GM12874 (cell line): ENCODE results near the gene PPM1L.

Source experiments
- TF ChIP-seq, protein P1 (sequence below): IDR thresholded peaks from 2 replicates; pipeline ENCODE4 v1.5.1; 2011; ENCODE audit warnings: low read depth, mild to moderate bottlenecking, control low read depth, low read length, moderate library complexity; ENCODE audit not compliant: insufficient read depth

Gene PPM1L

DNA sequence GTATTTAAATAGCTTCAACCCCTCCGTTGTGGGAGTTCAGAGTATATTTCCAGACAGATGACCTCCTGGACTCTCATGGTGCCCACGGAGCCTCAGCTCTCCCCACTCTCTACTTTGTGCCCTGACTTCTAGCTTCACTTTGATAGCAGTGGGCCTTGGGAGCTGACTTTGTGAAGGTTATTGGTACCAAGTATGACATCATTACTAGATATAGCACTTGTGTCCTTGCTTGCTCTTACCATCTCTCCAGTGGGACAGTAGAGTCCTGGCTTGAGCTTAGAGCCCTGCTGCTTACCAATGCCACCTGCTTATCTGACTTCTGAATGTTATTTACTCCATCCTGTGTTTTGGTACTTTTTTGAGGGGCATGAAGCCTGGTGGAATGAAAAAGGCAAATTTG is 53.4 kb downstream of the PPM1L start:
- TF ChIP-seq, protein P1, sequence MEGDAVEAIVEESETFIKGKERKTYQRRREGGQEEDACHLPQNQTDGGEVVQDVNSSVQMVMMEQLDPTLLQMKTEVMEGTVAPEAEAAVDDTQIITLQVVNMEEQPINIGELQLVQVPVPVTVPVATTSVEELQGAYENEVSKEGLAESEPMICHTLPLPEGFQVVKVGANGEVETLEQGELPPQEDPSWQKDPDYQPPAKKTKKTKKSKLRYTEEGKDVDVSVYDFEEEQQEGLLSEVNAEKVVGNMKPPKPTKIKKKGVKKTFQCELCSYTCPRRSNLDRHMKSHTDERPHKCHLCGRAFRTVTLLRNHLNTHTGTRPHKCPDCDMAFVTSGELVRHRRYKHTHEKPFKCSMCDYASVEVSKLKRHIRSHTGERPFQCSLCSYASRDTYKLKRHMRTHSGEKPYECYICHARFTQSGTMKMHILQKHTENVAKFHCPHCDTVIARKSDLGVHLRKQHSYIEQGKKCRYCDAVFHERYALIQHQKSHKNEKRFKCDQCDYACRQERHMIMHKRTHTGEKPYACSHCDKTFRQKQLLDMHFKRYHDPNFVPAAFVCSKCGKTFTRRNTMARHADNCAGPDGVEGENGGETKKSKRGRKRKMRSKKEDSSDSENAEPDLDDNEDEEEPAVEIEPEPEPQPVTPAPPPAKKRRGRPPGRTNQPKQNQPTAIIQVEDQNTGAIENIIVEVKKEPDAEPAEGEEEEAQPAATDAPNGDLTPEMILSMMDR, result no peak

DNA sequence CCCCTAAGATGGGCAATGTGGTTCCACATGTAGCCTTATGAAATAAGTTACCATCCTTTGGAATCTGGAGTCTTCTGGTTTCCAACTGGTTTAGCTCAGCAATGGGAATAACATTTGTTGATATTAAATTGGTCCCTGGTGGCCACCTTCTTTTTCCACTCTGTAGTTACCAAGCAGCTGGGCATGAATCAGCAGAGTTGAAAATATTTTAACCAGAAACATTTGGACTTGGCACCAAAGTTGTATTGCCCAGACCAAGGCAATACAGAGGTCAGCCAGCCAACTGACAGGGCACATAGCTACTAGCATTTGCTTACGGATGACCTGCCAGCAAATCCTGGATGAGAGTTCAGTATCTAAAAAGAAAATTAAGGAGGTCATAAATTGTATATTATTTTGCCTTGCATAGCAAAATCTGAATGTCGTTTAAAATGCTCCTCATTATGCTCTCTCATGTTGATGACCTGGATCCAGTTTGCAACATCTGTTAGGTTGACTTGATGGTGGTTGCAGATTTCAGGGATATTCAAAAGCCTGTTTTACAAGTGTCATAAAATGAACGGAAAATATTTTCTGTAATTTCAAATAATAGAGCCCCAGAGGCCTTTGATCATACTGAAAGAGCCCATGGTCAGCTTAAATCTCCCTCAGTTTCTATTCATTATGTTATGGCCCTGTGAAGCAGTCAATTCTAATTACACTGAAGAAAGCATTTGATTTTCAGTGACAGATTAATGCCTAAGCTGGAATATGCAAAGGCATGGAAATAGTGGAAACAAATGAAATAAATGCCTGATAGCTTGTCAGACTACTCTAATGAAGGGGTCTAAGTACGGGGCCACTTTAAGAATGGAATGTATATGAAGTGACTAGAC is 54.6 kb downstream of the PPM1L start:
- TF ChIP-seq, protein P1, result no peak

DNA sequence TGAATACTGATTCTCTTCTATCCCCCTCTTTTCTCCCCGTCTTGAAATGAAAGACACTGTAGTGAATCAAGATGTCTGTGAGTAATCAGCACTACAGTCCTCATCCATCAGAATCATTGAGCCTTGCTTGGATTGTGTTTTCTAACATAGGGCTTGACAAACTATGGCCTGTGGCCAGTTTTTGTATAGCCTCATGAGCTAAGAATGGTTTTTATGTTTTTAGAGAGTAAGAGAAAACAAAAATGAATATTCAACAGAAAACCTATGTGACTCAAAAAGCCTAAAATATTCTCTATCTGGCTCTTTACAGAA is 55.2 kb downstream of the PPM1L start:
- TF ChIP-seq, protein P1, result no peak

DNA sequence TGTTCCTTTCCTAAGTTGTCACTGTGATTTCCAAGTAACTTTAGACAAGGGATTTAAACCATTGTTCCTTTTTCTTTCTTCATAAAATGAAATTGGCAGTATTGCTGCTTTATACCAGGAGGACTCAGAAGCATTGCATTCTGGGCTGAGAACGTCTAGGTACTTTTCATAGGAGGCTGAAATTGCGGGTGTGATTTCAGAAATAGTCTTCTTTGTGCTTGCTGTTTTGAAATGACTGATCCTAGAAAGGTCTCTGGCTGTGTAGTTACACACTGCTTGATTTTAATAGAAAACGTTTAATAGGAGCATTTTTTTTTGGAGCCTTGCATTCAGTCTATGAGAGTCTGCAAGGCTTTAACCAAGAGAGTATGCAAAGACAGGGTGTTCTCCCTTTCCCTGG is 56.3 kb downstream of the PPM1L start:
- TF ChIP-seq, protein P1, result no peak

DNA sequence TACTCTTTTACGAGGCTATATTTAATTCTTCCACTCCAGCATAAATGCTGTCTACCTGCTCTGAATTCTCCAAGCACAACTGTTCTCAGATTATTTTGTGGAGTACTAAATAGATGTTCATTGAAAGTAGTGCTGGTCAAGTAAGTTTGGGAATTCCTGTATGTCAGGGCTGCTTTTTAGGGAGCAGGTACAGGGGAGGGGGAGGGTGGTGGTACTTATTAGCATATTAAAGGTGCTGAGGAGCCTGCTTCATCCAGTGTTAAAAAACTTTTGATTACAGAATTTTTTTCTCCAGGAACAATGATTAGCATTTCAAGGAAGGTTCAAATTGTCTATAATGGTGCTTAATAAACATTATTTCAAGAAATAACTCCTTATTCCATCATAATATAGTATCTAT is 59.2 kb downstream of the PPM1L start:
- TF ChIP-seq, protein P1, result no peak

DNA sequence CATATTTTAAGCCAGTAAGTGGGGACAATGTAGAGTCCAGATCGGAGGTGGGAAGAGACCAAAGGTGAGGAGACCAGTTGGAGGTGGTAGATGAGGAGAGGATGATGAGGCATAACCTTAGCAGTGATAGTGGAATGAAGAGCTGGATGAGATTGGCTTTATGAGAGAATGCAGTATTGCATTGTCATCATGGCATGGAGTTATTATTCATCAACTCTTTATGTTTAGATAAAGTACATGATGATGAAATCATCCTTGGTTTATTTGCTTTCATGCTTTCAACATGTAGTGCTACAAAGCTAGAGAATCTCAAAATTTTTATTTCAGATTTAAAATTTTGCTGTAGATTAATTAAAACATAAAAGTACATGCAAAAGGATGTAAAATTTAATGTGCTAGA is 64.0 kb downstream of the PPM1L start:
- TF ChIP-seq, protein P1, result no peak

DNA sequence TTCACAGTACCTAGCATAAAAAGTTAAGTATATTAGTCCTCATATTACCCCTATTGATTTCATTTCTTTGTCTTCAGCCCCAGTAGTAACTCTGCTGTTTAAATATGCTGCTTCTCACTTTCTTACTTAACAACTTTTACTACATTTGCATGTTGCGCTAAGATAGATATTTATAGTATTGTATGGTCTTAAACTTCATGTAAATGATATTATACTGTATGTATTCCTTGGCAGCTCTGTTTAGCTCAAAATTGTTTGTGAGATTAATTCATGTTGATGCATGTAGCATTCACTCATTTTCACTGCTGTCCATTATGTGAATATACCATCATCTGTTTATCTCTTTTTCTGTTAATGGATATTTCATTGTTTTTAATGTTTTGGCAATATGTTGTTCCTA is 64.4 kb downstream of the PPM1L start:
- TF ChIP-seq, protein P1, result no peak
